ENCODE data around the gene CELF2. TPM values are rescaled to one million over a fixed set of nuclear protein-coding genes. Genes with fewer than 3 reads are reported as not detected.

The CELF2 gene
- total RNA-seq, 2 donors from 2014 or later, result 30.2 to 34.4 TPM

DNA sequence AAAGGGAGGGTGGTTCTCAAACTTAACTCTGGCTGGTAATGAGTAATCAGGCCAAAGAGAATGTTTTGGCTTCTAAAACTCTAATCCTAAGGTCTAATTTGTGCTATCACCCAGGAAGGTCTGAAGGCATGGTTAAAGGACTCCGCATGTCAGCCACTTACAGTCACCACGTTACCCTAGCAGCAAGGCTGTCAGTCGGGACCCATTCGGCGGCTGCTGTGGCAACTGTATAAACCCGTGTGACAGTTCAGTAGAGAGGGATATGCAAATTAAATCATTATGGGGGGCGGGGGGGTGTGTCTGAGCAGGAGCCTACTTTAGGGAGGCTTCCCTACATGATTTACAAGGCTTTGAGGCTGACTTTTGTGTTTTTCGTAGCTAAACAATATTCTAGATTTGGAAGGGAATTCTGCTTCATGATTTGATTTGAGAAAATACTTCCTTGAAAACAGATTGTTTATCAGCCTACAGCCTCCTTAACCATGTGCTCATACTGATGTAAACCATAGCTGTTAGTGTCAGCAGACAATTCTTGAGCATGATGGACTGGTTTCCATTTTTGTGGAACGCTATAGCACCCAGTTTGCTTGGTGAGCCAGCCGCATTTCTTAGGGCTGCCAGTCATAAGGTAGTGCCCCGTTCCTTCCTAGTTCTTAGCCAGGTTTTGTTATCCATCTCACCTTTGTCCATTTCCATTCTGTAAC lies 309.4 kb downstream of the CELF2 start:
- Histone ChIP-seq H3K27me3 (no peaks in the 10 kb centered on the region), H3K9ac (ENCODE audit: low read depth in 2 of 2, low read length in 2 of 2) (no peak overlapping the region), H3K9me3 (no peaks in the 10 kb centered on the region), H3K4me3 (no peak overlapping the region), H3K4me1 (no peaks in the 10 kb centered on the region), H3K36me3 (peaks cover 4% of the 10 kb centered on the region), H3K27ac (no peak overlapping the region)
- intact Hi-C loops (cut with DNase I), result no loop called here
- TF ChIP-seq, protein P1, sequence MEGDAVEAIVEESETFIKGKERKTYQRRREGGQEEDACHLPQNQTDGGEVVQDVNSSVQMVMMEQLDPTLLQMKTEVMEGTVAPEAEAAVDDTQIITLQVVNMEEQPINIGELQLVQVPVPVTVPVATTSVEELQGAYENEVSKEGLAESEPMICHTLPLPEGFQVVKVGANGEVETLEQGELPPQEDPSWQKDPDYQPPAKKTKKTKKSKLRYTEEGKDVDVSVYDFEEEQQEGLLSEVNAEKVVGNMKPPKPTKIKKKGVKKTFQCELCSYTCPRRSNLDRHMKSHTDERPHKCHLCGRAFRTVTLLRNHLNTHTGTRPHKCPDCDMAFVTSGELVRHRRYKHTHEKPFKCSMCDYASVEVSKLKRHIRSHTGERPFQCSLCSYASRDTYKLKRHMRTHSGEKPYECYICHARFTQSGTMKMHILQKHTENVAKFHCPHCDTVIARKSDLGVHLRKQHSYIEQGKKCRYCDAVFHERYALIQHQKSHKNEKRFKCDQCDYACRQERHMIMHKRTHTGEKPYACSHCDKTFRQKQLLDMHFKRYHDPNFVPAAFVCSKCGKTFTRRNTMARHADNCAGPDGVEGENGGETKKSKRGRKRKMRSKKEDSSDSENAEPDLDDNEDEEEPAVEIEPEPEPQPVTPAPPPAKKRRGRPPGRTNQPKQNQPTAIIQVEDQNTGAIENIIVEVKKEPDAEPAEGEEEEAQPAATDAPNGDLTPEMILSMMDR (IDR thresholded peaks at IDR 0.05), result no peak
- no peak for DNase-seq

- no peak for DNase-seq
- Histone ChIP-seq H3K27me3 (no peaks in the 10 kb centered on the region), H3K4me3 (no peak overlapping the region), H3K9me3 (no peaks in the 10 kb centered on the region), H3K4me1 (no peaks in the 10 kb centered on the region), H3K27ac (no peak overlapping the region), H3K9ac (ENCODE audit: low read depth in 2 of 2, low read length in 2 of 2) (no peak overlapping the region), H3K36me3 (peaks cover 3% of the 10 kb centered on the region)
- intact Hi-C loops (cut with DNase I), result no loop called here
- TF ChIP-seq, protein P1 (IDR thresholded peaks at IDR 0.05), result no peak
Observed at GRCh38 chr10:11328264-11329061, 310.8 kb downstream of the CELF2 start.

DNA sequence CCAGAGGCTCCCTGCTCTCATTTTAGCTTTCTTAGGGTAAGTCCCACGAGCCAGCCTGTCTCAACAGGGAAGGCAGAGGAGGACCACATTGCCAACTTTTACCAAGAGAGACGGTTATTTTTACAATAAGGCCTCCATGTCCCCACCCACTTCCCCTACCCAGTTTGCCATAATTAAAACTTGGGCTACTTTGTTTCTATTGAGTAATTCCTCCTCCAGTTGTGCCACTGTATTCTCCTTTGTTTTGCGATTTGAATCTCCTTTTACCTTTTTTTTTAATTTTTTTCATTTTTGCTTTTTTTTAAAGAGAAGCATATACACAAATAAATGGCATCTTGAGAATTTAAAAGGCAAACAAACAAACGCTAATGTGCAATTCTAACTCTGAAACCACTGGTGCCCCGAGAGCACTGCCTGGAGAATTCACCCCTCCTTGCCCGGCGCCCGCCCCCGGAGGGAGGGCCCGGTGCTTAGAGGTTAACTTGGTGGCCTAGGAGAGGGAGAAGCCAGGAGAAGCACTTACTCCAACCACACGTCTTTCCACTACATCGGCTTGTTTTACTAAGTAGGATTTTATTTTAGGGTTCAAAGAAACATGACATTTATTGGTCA lies 311.5 kb downstream of the CELF2 start:
- no peak for DNase-seq
- Histone ChIP-seq H3K27me3 (no peaks in the 10 kb centered on the region), H3K9ac (ENCODE audit: low read depth in 2 of 2, low read length in 2 of 2) (no peak overlapping the region), H3K9me3 (no peaks in the 10 kb centered on the region), H3K27ac (no peak overlapping the region), H3K36me3 (no peaks in the 10 kb centered on the region), H3K4me3 (no peak overlapping the region), H3K4me1 (no peaks in the 10 kb centered on the region)
- TF ChIP-seq, protein P1 (IDR thresholded peaks at IDR 0.05), result no peak
- intact Hi-C loops (cut with DNase I), result no loop called here

- Histone ChIP-seq H3K9ac (ENCODE audit: low read depth in 2 of 2, low read length in 2 of 2) (no peak overlapping the region), H3K36me3 (no peaks in the 10 kb centered on the region), H3K4me1 (no peaks in the 10 kb centered on the region), H3K9me3 (no peaks in the 10 kb centered on the region), H3K27me3 (no peaks in the 10 kb centered on the region), H3K27ac (no peak overlapping the region), H3K4me3 (no peak overlapping the region)
- DNase-seq, result no peak
- TF ChIP-seq, protein P1 (IDR thresholded peaks at IDR 0.05), result no peak
- intact Hi-C loops (cut with DNase I), result no loop called here
Observed at GRCh38 chr10:11330383-11331045, 312.8 kb downstream of the CELF2 start.

GRCh38 chr10:11331046-11331577 lies 313.4 kb downstream of the CELF2 start:
- Histone ChIP-seq H3K4me3 (no peak overlapping the region), H3K9ac (ENCODE audit: low read depth in 2 of 2, low read length in 2 of 2) (no peak overlapping the region), H3K9me3 (no peaks in the 10 kb centered on the region), H3K36me3 (no peaks in the 10 kb centered on the region), H3K27me3 (no peaks in the 10 kb centered on the region), H3K4me1 (no peaks in the 10 kb centered on the region), H3K27ac (no peak overlapping the region)
- no peak for DNase-seq
- TF ChIP-seq, protein P1 (IDR thresholded peaks at IDR 0.05), result no peak
- intact Hi-C loops (cut with DNase I), result no loop called here

Data from colonic mucosa (tissue), 4 donors.